Activated naive CD8-positive, alpha-beta T cell treated with anti-CD3 and anti-CD28 coated beads, Interleukin-2, amount 50 U/mL, for 24 hours (primary cell): ENCODE measurements around the gene CRABP2.

Experiments used
- ATAC-seq: fragments of 150-1000 bp; cut with Tn5 transposase; one replicate; pipeline ENCODE4 v1.10.0; 2021
- DNase-seq: peaks from one replicate; pipeline ENCODE4 v3.0.0; 2021
- H3K27ac Mint-ChIP-seq: one replicate; pipeline ENCODE4 v1.8.0; 2021; ENCODE audit warnings: mild to moderate bottlenecking, mixed read lengths
- H3K27me3 Mint-ChIP-seq: one replicate; pipeline ENCODE4 v1.8.0; 2021; ENCODE audit warnings: mixed read lengths
- H3K36me3 Mint-ChIP-seq: one replicate; pipeline ENCODE4 v1.8.0; 2021; ENCODE audit warnings: low read depth, mixed read lengths
- H3K4me1 Mint-ChIP-seq: one replicate; pipeline ENCODE4 v1.8.0; 2021; ENCODE audit warnings: mixed read lengths
- H3K4me3 Mint-ChIP-seq: one replicate; pipeline ENCODE4 v1.8.0; 2021; ENCODE audit warnings: mild to moderate bottlenecking, moderate library complexity, mixed read lengths
- H3K9me3 Mint-ChIP-seq: one replicate; pipeline ENCODE4 v1.8.0; 2021; ENCODE audit warnings: mixed read lengths

CRABP2 gene

DNA sequence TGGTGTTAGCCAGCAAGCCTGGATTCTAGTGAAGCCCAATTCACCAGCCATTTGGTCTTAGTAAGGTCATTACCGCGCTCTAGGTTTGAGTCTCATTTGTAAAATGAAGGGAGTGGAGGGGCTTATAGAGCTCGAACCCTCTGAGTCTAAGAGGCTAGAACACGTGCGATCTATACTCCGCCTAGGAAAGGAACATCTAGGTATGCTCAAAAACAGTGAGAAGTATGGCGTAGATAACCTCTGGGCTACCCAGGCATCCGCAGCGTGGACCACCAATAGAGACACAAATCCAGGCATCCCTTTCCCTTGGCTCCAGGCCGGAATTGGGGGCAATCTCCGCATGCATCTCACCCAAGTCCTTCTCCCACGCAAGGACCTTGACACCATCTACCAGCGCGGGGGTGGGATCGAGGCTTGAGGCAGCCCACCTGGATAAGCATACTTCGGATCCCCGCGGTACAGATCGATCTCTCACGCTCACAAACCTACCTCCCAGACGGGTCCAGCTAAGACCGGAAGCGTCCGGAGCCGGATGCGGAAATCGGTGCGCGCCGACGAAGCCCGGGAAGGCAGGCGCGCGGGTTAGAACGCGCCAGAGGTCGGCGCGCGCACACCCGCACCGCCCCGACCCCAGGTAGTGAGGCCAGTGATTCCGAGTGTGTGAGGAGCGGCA, 22.7 kb upstream of the CRABP2 start, which contains the start of gene METTL25B:
Gene METTL25B (plus strand): TSS at position 544 of the 673 bp plus-strand sequence. CDS start 636 bp downstream, outside the sequence.
- ATAC-seq, result peak; percentile 74
- Mint-ChIP-seq H3K4me1 (peaks cover 19% of the 10 kb centered on the region), H3K27ac (peak within 1 kb of the TSS; percentile 99), H3K36me3 (peaks cover 28% of the 10 kb centered on the region), H3K27me3 (no peaks in the 10 kb centered on the region), H3K9me3 (no peaks in the 10 kb centered on the region), H3K4me3 (no peak within 1 kb of the TSS)
- peak; percentile 85 for DNase-seq

DNA sequence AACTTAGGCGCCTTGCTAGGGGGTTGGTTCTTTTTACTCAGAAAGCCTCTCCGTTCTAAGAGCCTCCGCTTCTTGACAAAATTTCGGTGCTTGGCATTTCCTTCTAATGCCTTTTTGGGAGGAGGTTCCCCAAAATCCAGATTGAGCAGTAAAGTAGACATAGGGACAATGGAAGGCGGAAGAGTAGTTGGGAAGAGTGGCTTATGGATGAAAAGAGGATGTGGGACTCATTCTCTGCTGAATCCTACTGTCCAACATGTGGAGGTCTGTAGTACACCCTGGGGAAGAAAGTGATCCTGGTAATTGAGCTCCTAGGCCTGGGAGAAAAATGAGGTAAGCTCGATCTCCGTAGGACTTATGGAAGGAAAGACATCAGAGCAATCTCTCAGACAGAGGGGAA, 22.1 kb upstream of the CRABP2 start:
- H3K27ac Mint-ChIP-seq, result peak overlapping the region; percentile 99
- no peak for DNase-seq
- ATAC-seq, result no peak
- peaks cover 33% of the 10 kb centered on the region for H3K36me3 Mint-ChIP-seq
- no peaks in the 10 kb centered on the region for H3K9me3 Mint-ChIP-seq
- no peak overlapping the region for H3K4me3 Mint-ChIP-seq
- peaks cover 21% of the 10 kb centered on the region for H3K4me1 Mint-ChIP-seq
- H3K27me3 Mint-ChIP-seq, result no peaks in the 10 kb centered on the region

DNA sequence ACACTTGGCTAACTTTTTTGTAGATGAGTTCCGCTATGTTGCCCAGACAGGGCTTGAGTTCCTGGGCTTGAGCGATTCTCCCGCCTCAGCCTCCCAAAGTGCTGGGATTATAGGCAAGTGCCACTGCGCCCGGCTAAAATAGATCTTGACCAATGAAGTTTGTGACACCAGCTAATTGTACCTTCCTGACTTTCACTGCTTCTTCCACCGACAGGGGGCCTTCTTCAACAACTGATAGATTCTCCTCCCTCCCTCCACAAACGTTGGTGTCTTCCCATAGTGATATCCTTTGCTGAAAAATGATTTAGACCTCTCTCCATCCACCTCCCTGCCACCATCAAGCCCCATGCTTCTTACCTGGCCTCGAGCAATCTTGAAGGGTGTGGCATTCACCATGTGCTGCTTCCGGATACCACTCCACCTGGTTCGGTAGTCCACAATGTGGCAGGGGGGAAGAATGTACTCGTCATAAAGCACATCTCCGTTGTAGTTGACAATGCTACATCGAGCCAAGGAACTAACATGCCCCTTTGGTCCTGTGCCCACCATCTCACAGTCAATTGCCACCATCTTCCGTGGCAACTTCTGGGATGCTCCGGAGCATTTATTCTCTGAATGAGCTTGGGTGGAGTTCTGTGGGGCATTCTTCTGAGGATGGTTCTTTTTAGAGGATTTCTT, 21.3 kb upstream of the CRABP2 start:
- Mint-ChIP-seq H3K27me3 (no peaks in the 10 kb centered on the region), H3K36me3 (peaks cover 35% of the 10 kb centered on the region), H3K4me1 (peaks cover 23% of the 10 kb centered on the region), H3K4me3 (no peak overlapping the region), H3K27ac (no peak overlapping the region), H3K9me3 (no peaks in the 10 kb centered on the region)
- ATAC-seq (no peak), DNase-seq (peak; percentile 67)

DNA sequence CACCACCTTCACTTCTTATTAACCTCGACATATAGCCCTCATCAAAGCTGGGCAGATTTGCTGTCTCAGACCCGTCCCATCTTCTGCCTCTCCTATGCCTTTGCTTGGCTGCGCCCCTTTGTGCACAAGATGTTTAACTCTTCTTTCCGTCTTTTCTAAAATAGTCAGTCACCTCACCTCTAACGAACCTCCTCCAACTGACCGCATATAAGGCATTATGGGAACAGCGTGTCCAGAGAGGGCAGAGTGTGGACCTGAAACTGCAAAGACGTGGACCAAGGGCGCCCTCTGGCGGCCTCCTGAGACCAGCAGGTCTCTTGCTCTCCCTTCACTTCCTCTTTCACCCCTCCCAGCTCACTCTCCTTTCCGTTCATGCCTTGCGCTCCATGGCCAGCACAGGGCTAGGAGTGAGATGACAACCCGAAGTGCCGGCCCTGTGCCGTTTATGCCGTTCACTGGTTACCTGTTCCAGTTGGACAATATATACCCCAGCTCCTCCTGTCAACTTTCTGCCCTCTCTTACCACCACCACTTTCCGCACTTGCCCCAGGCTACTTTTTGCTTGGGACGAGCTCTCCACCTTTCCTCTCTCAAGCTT, 20.4 kb upstream of the CRABP2 start:
- DNase-seq, result peak; percentile 83
- Mint-ChIP-seq H3K9me3 (no peaks in the 10 kb centered on the region), H3K4me1 (peaks cover 28% of the 10 kb centered on the region), H3K36me3 (peaks cover 42% of the 10 kb centered on the region), H3K27ac (no peak overlapping the region), H3K4me3 (no peak overlapping the region), H3K27me3 (no peaks in the 10 kb centered on the region)
- peak; percentile 39 for ATAC-seq

DNA sequence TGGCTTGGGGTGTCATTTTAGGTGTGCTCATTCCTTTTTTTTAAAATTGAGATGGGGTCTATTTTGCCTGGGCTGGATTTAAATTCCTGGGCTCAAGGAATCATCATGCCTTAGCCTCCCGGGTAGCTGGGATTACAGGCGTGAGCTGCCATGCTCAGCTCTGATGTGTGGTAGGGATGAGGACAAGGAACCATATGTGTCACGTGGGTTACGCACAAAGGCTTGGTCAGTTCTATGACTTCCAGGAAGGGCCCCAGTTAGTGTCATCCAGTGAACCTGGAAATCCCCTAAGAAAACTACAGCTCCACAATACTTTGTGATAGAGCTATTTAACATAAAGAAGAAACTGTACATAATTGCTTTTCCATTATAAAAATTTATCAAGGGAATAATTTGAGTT, 16.2 kb upstream of the CRABP2 start:
- Mint-ChIP-seq H3K9me3 (no peaks in the 10 kb centered on the region), H3K36me3 (peaks cover 45% of the 10 kb centered on the region), H3K27me3 (no peaks in the 10 kb centered on the region), H3K4me3 (no peak overlapping the region), H3K4me1 (peaks cover 12% of the 10 kb centered on the region), H3K27ac (peak overlapping the region; percentile 82)
- ATAC-seq (no peak), DNase-seq (no peak)

DNA sequence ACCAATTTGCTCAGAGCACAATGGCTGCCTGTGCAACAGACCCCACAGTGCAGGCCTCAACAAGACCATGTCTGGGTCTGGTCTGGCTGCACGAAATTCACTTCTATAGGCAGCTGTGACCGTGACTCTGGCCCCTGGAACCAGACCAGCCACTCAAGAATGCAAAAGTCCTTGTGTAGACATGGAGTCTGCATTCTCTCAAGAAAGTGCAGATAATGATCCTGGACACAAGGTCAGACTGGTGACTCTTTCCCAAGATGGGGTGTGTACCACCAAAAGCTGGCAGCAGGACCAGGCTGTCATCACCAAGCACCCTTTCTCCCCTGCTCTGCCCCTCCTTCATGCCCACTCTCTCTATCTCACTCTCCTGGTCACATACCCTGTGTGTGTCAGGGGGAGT, 15.7 kb upstream of the CRABP2 start:
- H3K9me3 Mint-ChIP-seq, result no peaks in the 10 kb centered on the region

DNA sequence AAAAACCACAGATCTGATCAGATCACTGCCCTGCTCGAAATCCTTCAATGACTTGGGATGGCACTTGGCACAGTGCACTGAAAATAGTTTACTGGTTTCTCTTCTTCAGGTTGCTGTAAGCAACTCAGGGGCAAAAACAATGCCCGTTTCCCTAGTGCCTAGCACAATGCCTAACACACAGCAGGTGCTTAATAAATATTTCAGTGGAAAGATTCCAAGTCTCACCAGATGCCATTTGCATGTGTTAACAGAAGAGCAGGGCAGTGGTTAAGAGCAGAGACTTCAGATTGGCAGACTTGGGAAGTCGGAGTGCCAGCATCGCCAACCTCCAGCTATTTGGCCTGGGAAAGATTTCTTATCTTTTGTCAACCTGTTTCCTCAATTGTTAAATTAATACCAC, 12.0 kb upstream of the CRABP2 start:
- H3K4me3 Mint-ChIP-seq, result no peak overlapping the region
- H3K36me3 Mint-ChIP-seq, result peaks cover 20% of the 10 kb centered on the region
- H3K27me3 Mint-ChIP-seq, result no peaks in the 10 kb centered on the region
- DNase-seq (no peak), ATAC-seq (no peak)
- no peaks in the 10 kb centered on the region for H3K9me3 Mint-ChIP-seq
- no peak overlapping the region for H3K27ac Mint-ChIP-seq
- peaks cover 10% of the 10 kb centered on the region for H3K4me1 Mint-ChIP-seq

More for the DNA sequence above, 15.7 kb upstream of the CRABP2 start:
- Mint-ChIP-seq H3K4me1 (peaks cover 12% of the 10 kb centered on the region), H3K27ac (peak overlapping the region; percentile 82), H3K4me3 (no peak overlapping the region), H3K36me3 (peaks cover 45% of the 10 kb centered on the region), H3K27me3 (no peaks in the 10 kb centered on the region)
- DNase-seq (no peak), ATAC-seq (no peak)

DNA sequence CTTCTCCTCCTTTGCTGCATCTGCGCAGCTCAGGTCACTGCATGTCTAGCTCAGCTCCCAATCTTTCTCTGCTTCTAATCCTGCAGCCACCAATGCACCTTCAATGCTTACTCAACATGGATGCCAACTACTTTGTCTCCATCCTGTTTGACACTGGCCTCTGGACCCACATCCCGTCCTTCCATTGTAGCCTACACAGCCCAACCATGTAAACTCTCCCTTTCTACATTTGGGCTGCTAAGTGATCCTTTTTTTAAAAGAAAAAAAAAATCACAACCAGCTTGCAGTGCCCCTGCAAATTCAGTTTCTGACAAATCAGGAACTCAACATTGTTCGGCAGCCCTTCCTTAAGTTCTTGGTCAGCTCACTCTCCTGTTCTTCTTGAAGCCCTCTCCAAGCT, 9.4 kb upstream of the CRABP2 start:
- no peak overlapping the region for H3K27ac Mint-ChIP-seq
- H3K4me1 Mint-ChIP-seq, result peaks cover under 1% of the 10 kb centered on the region
- H3K36me3 Mint-ChIP-seq, result peaks cover 5% of the 10 kb centered on the region
- no peak for DNase-seq
- H3K27me3 Mint-ChIP-seq, result no peaks in the 10 kb centered on the region
- ATAC-seq, result no peak
- H3K9me3 Mint-ChIP-seq, result no peaks in the 10 kb centered on the region
- H3K4me3 Mint-ChIP-seq, result no peak overlapping the region

DNA sequence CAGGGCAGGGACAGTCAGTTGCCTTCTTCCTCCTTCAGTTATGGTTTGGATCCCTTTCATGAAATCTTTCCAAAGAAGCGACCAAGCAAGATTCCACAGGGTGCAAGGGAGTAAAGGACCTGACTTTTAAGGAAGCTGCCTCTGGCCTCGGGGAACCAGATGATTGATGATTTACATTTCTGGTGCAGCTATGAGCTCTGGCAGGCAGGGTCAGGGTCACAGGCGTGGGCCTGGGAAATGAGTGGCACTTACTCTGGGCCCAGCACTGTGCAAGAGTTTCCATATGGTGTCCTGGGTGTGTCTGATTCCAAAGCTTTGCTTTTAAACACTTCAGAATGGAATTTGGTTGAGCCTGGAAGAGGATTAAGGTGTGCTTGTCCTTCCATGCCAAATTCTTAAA, 7.2 kb upstream of the CRABP2 start:
- no peak overlapping the region for H3K27ac Mint-ChIP-seq
- H3K4me3 Mint-ChIP-seq, result no peak overlapping the region
- ATAC-seq, result no peak
- no peaks in the 10 kb centered on the region for H3K4me1 Mint-ChIP-seq
- H3K27me3 Mint-ChIP-seq, result peaks cover under 1% of the 10 kb centered on the region
- DNase-seq, result no peak
- peaks cover 4% of the 10 kb centered on the region for H3K36me3 Mint-ChIP-seq
- no peaks in the 10 kb centered on the region for H3K9me3 Mint-ChIP-seq

DNA sequence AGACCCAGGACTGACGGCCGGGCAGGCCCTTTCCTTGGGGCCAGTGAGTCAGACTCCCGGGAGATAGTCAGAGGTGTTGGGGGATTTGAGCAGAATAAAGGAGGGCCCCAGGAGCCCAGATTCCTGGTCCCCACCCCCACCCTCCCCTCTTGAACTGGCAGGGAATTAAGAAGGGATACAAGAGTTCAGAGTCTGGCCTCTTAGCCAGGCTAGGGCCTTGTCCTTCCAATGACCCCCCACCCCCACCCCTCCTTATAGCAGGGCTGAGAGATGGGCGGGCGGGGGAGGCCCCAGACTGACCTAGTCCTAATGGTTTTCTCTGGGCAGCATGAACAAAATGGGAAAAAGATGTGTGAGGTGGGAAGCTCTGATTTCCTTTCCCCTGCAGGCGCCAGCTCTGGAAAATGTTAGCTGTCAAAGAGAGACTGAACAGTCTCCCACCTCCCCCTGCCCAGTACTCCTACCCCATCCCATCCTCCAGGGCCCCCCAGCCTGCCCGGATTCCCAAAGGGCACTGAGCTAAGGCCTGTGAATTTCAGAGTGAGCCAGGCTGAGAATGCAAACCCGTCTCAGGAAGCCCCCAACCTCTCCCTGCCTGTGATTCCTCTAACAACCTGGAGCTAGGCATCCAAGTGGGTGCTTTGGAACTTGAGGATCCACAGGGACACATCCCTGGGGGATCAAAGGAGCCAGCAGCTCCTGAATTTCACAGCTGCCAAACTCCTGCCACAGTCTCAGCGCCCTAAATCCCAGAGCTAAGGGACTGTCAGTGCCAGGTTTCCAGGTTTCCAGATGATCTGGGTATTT, 5.8 kb upstream of the CRABP2 start:
- ATAC-seq (no peak), DNase-seq (no peak)
- H3K36me3 Mint-ChIP-seq, result peaks cover 2% of the 10 kb centered on the region
- no peak overlapping the region for H3K4me3 Mint-ChIP-seq
- H3K27me3 Mint-ChIP-seq, result peaks cover 6% of the 10 kb centered on the region
- H3K9me3 Mint-ChIP-seq, result no peaks in the 10 kb centered on the region
- H3K4me1 Mint-ChIP-seq, result peaks cover 7% of the 10 kb centered on the region
- H3K27ac Mint-ChIP-seq, result no peak overlapping the region

DNA sequence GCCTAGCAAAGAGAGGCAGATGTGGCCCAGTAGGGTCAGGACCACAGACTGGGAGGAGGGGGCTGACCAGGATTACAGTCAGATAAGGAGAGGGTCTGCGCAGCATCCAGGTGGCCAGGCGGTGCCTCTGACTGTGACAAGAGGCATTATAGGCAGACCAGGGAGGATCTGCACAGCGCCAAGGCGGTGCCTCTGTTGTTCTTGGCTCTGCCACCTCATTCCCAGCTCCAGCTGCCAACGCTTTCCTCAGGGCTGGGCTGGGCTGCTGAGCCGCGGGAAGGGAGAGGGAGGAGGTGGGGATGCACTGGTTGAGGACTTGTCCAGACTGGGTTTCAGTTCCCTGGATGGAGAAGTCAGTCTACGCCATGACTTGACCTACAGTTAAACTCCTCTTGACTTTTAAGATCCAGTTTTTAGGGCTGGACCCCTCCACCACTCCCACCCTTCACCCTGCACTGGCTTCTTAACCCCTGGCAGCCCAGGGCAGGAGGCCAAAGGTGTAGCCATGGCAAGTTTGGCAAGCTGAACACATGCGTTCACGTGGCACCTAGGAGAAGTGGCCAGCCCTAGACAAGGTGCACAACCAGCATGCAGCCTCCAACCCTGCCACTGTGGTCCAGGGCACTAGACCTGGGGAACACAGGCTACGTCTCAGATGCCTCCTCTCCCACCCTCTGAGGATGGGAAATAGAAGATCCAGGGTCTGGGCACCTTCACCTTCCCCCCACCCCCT, 4.5 kb upstream of the CRABP2 start:
- Mint-ChIP-seq H3K36me3 (no peaks in the 10 kb centered on the region), H3K9me3 (no peaks in the 10 kb centered on the region), H3K27ac (no peak overlapping the region), H3K4me1 (peaks cover 19% of the 10 kb centered on the region), H3K27me3 (peaks cover 9% of the 10 kb centered on the region), H3K4me3 (no peak overlapping the region)
- ATAC-seq (no peak), DNase-seq (no peak)

DNA sequence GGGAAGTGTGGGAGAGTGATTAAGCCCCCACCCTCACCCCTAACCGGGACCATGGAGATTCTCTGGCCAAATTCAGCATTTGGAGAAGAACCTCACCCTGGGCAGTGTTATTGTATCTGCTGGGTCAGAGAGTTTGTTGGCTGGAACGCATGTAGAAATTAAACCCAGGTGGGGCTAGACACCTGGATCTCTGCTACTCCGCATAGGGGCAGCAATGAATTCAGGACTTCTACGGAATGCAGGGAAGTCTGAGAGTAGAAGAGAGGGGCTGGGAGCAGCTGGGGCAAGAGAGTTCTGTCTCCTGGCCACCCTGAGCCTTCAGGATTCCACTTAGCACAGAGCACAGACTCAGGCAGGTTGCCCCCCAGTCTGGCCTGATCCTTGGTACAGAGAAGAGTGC, 3.6 kb upstream of the CRABP2 start:
- peaks cover 23% of the 10 kb centered on the region for H3K4me1 Mint-ChIP-seq
- H3K4me3 Mint-ChIP-seq, result no peak overlapping the region
- no peak overlapping the region for H3K27ac Mint-ChIP-seq
- DNase-seq, result no peak
- no peak for ATAC-seq
- H3K9me3 Mint-ChIP-seq, result no peaks in the 10 kb centered on the region
- no peaks in the 10 kb centered on the region for H3K36me3 Mint-ChIP-seq
- H3K27me3 Mint-ChIP-seq, result peaks cover 15% of the 10 kb centered on the region

DNA sequence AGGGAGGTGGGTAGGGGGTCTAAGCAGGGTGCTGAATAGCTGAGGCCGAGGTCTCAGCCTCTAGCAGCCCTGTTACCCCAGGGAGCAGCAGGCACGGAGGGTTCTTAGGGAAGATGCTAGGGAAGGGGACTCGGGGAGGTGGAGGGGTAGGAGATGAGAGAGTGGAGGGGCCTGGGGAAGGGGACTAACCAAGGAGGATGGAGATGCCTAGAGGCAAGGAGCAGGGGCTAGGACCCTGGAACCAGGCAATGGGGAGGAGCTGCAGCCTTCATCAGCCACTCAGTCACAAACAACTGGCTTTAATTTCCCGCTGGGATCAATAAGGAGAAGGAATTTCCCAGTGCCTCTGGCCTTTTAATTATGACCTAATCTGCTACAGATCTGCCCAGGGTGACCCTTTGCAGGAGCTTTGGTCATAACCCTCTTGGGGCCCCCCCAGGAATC, 2.9 kb upstream of the CRABP2 start:
- Mint-ChIP-seq H3K9me3 (no peaks in the 10 kb centered on the region), H3K27ac (no peak overlapping the region), H3K36me3 (no peaks in the 10 kb centered on the region), H3K4me1 (peaks cover 23% of the 10 kb centered on the region), H3K27me3 (peaks cover 23% of the 10 kb centered on the region), H3K4me3 (no peak overlapping the region)
- no peak for ATAC-seq
- DNase-seq, result no peak
